PC-9 (cell line): ENCODE data around the gene MSI2. TPM values are rescaled to one million over a fixed set of nuclear protein-coding genes. Genes with fewer than 3 reads are reported as not detected.

Experiments used
- BruUV-seq: library from RNA; stranded (reverse); fragments of 400-500 nt; replicated peaks from 2 replicates; lab custom pipeline; 2021; lab: Mats Ljungman, UMichigan
- CTCF ChIA-PET: fragments of 300-600 bp; sonication (Branson Sonifier 250); formaldehyde crosslinking; loops from one replicate; lab custom pipeline; 2022; ENCODE audit warnings: antibody characterized with exemption; lab: Charles Lee
- POLR2A ChIA-PET: fragments of 300-600 bp; sonication (Branson Sonifier 250); formaldehyde crosslinking; loops from one replicate; lab custom pipeline; 2022; ENCODE audit warnings: antibody characterized with exemption; ENCODE audit not compliant: unreplicated experiment; lab: Charles Lee
- DNase-seq, 2 experiments: peaks; one replicate each; pipeline versions ENCODE4 v3.0.0 to v3.0.0-alpha.2; 2015 to 2022; ENCODE audit warnings: mixed read lengths in 1 of 2
- H2AFZ ChIP-seq: fragments of 200-600 bp; sonication (generic); 2 replicates; pipeline ENCODE4 v1.8.1; 2017; ENCODE audit warnings: antibody characterized with exemption
- H3F3A ChIP-seq: fragments of 200-600 bp; sonication (generic); 2 replicates; pipeline ENCODE4 v1.8.1; 2017; ENCODE audit warnings: antibody characterized with exemption, mild to moderate bottlenecking, low read depth; ENCODE audit not compliant: insufficient read depth
- H3K27ac ChIP-seq: fragments of 200-600 bp; sonication (generic); 2 replicates; pipeline ENCODE4 v1.6.1; 2016; ENCODE audit warnings: mixed run types
- H3K27me3 ChIP-seq: fragments of 200-600 bp; sonication (generic); 2 replicates; pipeline ENCODE4 v1.6.1; 2016; ENCODE audit warnings: low read depth, mixed run types; ENCODE audit not compliant: insufficient read depth
- H3K36me3 ChIP-seq: fragments of 200-600 bp; sonication (generic); 2 replicates; pipeline ENCODE4 v1.6.1; 2016; ENCODE audit warnings: low read depth, mixed run types
- H3K4me1 ChIP-seq: fragments of 200-600 bp; sonication (generic); replicated peaks from 2 replicates; pipeline ENCODE4 v1.6.1; 2016; ENCODE audit warnings: mixed run types; ENCODE audit not compliant: insufficient read depth
- H3K4me2 ChIP-seq: fragments of 200-600 bp; sonication (generic); 2 replicates; pipeline ENCODE4 v1.6.1; 2017; ENCODE audit warnings: mixed run types
- H3K4me3 ChIP-seq: fragments of 200-600 bp; sonication (generic); 2 replicates; pipeline ENCODE4 v1.6.1; 2016; ENCODE audit warnings: mixed run types
- H3K79me2 ChIP-seq: fragments of 200-600 bp; sonication (generic); 2 replicates; pipeline ENCODE4 v1.6.1; 2017; ENCODE audit warnings: low read depth, mixed run types
- H3K9me2 ChIP-seq: fragments of 200-600 bp; sonication (generic); 2 replicates; pipeline ENCODE4 v1.8.1; 2017; ENCODE audit warnings: mild to moderate bottlenecking; ENCODE audit not compliant: insufficient read depth
- H3K9me3 ChIP-seq: fragments of 200-600 bp; sonication (generic); 2 replicates; pipeline ENCODE4 v1.8.1; 2016; ENCODE audit warnings: low read depth; ENCODE audit not compliant: insufficient read depth
- H4K20me1 ChIP-seq: fragments of 200-600 bp; sonication (generic); 2 replicates; pipeline ENCODE4 v1.8.1; 2017; ENCODE audit not compliant: insufficient read depth
- EZH2 ChIP-seq: fragments of 200-600 bp; sonication (generic); IDR thresholded peaks from 2 replicates; pipeline ENCODE4 v1.8.0; 2017; ENCODE audit warnings: antibody characterized with exemption, low read depth
- intact Hi-C: fragments of 100-400 bp; cut with micrococcal nuclease; formaldehyde crosslinking; loops from one replicate; pipeline ENCODE4 v1.10.0; 2022; ENCODE audit not compliant: unreplicated experiment
- total RNA-seq: library from RNA; stranded (reverse); gene quantifications from 2 replicates; pipeline ENCODE4 v1.2.3, GENCODE V29; 2021
- TF ChIP-seq, protein P1 (sequence below): fragments of 200-600 bp; sonication (generic); conservative IDR thresholded peaks from 2 replicates; pipeline ENCODE4 v1.6.1; 2017; ENCODE audit warnings: mixed run types, antibody characterized with exemption, mild to moderate bottlenecking, moderate library complexity

MSI2 gene
- total RNA-seq, 1 experiment from 2014 or later: 15.7 TPM

DNA sequence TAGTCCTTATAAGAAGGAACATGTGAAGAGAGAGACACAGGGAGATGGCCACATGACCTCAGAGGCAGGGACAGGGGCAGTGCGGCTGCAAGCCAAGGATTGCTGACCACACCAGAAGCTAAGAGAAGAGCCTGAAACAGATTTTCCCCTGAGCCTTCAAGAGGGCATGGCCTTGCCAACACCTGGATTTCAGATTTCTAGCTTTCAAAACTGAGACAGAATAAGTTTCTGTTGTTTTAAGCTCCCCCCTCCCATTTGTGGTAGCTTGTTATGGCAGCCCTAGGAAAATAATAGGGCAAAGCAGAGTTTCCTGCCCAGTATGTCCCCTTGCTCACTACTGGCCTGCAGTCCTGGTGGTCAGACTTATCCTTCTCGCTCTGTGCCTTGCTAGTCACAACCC is 284.3 kb downstream of the MSI2 start:
- H3K4me2 ChIP-seq: no peak overlapping the region
- H3K4me3 ChIP-seq: no peak overlapping the region
- no peaks in the 10 kb centered on the region for H3K9me3 ChIP-seq
- no peaks in the 10 kb centered on the region for H3F3A ChIP-seq
- peaks cover 12% of the 10 kb centered on the region for H3K27me3 ChIP-seq
- H3K36me3 ChIP-seq: no peaks in the 10 kb centered on the region
- no TSS peak for BruUV-seq
- H2AFZ ChIP-seq: no peak overlapping the region
- no peaks in the 10 kb centered on the region for H4K20me1 ChIP-seq
- H3K4me1 ChIP-seq: no peaks in the 10 kb centered on the region
- POLR2A ChIA-PET: no interaction called here
- H3K27ac ChIP-seq: no peak overlapping the region
- TF ChIP-seq EZH2: no peak
- TF ChIP-seq, protein P1, sequence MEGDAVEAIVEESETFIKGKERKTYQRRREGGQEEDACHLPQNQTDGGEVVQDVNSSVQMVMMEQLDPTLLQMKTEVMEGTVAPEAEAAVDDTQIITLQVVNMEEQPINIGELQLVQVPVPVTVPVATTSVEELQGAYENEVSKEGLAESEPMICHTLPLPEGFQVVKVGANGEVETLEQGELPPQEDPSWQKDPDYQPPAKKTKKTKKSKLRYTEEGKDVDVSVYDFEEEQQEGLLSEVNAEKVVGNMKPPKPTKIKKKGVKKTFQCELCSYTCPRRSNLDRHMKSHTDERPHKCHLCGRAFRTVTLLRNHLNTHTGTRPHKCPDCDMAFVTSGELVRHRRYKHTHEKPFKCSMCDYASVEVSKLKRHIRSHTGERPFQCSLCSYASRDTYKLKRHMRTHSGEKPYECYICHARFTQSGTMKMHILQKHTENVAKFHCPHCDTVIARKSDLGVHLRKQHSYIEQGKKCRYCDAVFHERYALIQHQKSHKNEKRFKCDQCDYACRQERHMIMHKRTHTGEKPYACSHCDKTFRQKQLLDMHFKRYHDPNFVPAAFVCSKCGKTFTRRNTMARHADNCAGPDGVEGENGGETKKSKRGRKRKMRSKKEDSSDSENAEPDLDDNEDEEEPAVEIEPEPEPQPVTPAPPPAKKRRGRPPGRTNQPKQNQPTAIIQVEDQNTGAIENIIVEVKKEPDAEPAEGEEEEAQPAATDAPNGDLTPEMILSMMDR: no peak
- CTCF ChIA-PET: no interaction called here
- intact Hi-C loops: no loop called here
- DNase-seq: no peak
- no peaks in the 10 kb centered on the region for H3K79me2 ChIP-seq
- no peaks in the 10 kb centered on the region for H3K9me2 ChIP-seq

DNA sequence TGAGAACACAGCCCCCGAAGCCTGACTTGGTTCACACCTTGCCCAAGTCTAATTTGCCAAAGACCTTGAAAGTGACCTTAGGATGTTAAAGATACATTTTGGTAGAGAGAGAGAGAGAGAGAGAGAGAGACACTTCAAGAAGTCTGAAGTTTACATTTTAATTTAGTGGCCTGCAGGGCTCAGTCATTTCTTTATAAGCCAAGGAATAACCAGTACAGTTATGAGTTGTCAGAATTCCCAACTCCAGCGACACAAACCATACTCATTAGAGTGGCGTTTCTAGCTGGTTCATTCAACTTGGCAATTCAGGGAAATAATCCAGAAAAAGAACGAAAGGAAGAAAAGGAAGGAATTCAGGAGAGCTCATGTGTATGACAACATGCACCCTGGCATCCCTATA is 284.7 kb downstream of the MSI2 start:
- Histone ChIP-seq H3F3A (no peaks in the 10 kb centered on the region), H4K20me1 (no peaks in the 10 kb centered on the region), H3K36me3 (no peaks in the 10 kb centered on the region), H3K79me2 (no peaks in the 10 kb centered on the region), H3K9me3 (no peaks in the 10 kb centered on the region), H2AFZ (no peak overlapping the region), H3K9me2 (no peaks in the 10 kb centered on the region), H3K27ac (no peak overlapping the region), H3K27me3 (peaks cover 12% of the 10 kb centered on the region), H3K4me2 (no peak overlapping the region), H3K4me1 (no peaks in the 10 kb centered on the region), H3K4me3 (no peak overlapping the region)
- ChIA-PET CTCF (no interaction called here), POLR2A (no interaction called here)
- BruUV-seq: no TSS peak
- DNase-seq: no peak
- intact Hi-C loops: no loop called here
- TF ChIP-seq EZH2: no peak
- TF ChIP-seq, protein P1: no peak

DNA sequence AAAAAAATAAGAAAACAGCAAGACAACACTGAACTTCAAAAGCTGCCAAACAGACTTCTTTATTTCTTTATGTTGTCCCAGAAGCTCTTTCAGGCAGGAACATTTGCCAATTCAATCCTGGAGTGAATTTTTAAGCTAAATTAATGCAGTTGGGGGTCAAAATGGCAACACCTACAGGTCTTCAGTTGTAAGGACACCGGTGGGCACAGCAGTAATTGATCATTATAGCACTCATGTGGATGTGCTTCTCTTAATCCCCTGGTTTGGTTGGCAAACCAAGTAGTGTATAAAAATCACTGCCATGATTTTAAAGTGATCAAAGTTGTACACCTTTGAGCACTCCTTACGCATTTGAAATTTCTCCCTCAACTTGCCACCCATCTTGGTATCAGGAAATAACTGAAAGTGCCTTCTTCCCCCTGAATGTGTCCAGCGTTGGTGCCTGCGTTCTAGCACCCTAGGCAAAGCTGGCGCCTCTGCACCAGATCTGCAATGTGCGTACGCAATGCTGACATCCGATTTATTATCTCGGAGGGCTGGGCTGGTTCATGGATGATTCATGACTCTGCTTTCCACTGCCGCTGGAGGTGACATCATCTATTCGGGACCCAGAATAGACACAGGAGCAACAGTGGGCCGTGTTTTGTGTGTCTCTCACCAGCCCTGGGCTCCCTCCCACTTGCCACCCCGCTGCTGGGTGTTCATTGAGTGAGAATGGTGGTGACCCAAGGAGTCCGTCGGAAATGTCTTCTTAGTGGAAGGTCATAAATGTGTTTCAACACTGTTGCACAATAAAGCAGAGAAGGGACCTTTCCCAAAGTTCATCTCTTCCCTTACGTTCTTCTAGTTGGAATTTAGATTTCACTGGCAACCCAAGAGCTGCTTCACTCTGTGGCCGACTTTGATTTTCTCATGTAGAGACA is 285.4 kb downstream of the MSI2 start:
- no peak overlapping the region for H3K4me3 ChIP-seq
- BruUV-seq: no TSS peak
- POLR2A ChIA-PET: no interaction called here

More for the DNA sequence above, 285.4 kb downstream of the MSI2 start:
- no peaks in the 10 kb centered on the region for H3K9me3 ChIP-seq
- no peak for DNase-seq
- no peaks in the 10 kb centered on the region for H3F3A ChIP-seq
- peaks cover 12% of the 10 kb centered on the region for H3K27me3 ChIP-seq
- H3K79me2 ChIP-seq: no peaks in the 10 kb centered on the region
- no peaks in the 10 kb centered on the region for H3K4me1 ChIP-seq
- H2AFZ ChIP-seq: no peak overlapping the region
- intact Hi-C loops: no loop called here
- H3K9me2 ChIP-seq: no peaks in the 10 kb centered on the region
- H3K27ac ChIP-seq: no peak overlapping the region
- no peaks in the 10 kb centered on the region for H3K36me3 ChIP-seq
- CTCF ChIA-PET: no interaction called here
- H4K20me1 ChIP-seq: 0 out of 2 replicates have a peak, but pooled peaks cover 2% of the 10 kb centered on the region
- TF ChIP-seq, protein P1: no peak
- no peak for TF ChIP-seq EZH2
- no peak overlapping the region for H3K4me2 ChIP-seq
